Medulla oblongata (tissue), 1 donor: ENCODE measurements around the gene PLP1.
"Not testable (repeated sequence)": the region's sequence is repeated elsewhere in the genome, so short reads cannot be mapped to it uniquely, and the experiment has no call there.

ENCODE experiments used
- DNase-seq: peaks from one replicate; pipeline ENCODE4 v3.0.0-alpha.2; 2015; ENCODE audit errors: extremely low spot score

Gene PLP1

GRCh38 chrX:103776546-103776945, at the start of gene PLP1:
PLP1 (plus strand) TSS chrX:103776840; CDS start chrX:103776996, 156 bp downstream.
- peak; percentile 85 for DNase-seq

GRCh38 chrX:103727115-103727514, 49.5 kb upstream of the PLP1 start:
- DNase-seq = no peak

- DNase-seq = no peak
These were observed 47.6 kb upstream of the PLP1 start for GRCh38 chrX:103729015-103729414.

GRCh38 chrX:103730147-103730795, 46.4 kb upstream of the PLP1 start:
- no peak for DNase-seq

- no peak for DNase-seq
These were observed 45.7 kb upstream of the PLP1 start for GRCh38 chrX:103730796-103731493.

- DNase-seq = no peak
These were observed 43.6 kb upstream of the PLP1 start for GRCh38 chrX:103733017-103733416.

- no peak for DNase-seq
These were observed 42.4 kb upstream of the PLP1 start for GRCh38 chrX:103734125-103734760.

- no peak for DNase-seq
These were observed 38.9 kb upstream of the PLP1 start for GRCh38 chrX:103737696-103738095.

GRCh38 chrX:103739421-103739820, 37.2 kb upstream of the PLP1 start:
- no peak for DNase-seq

- DNase-seq = no peak
These were observed 34.8 kb upstream of the PLP1 start for GRCh38 chrX:103741879-103742278.

GRCh38 chrX:103742339-103742738, 34.3 kb upstream of the PLP1 start:
- no peak for DNase-seq

- no peak for DNase-seq
These were observed 29.5 kb upstream of the PLP1 start for GRCh38 chrX:103747163-103747562.

- no peak for DNase-seq
These were observed 22.2 kb upstream of the PLP1 start for GRCh38 chrX:103754401-103754800.

GRCh38 chrX:103756736-103757135, 19.9 kb upstream of the PLP1 start:
- no peak for DNase-seq

GRCh38 chrX:103758555-103758954, 18.1 kb upstream of the PLP1 start:
- no peak for DNase-seq

GRCh38 chrX:103763541-103763940, 13.1 kb upstream of the PLP1 start:
- DNase-seq = not testable (repeated sequence)

GRCh38 chrX:103766813-103767555, 9.7 kb upstream of the PLP1 start:
- not testable (repeated sequence) for DNase-seq

- peak; percentile 52 for DNase-seq
These were observed 3.2 kb upstream of the PLP1 start for GRCh38 chrX:103773445-103773844.

GRCh38 chrX:103774070-103774642, 2.5 kb upstream of the PLP1 start:
- DNase-seq = peak; percentile 76

GRCh38 chrX:103779141-103779789, 2.6 kb downstream of the PLP1 start:
- peak; percentile 43 for DNase-seq

GRCh38 chrX:103780336-103781061, 3.9 kb downstream of the PLP1 start:
- peak; percentile 79 for DNase-seq
